A549 (cell line): ENCODE results near the gene GNAI2. TPM values are rescaled to one million over a fixed set of nuclear protein-coding genes. Genes with fewer than 3 reads are reported as not detected.

Experiments used
- ATAC-seq, 2 experiments: fragments of 200-7000 bp in 1 of 2; fragments of >200 bp in 1 of 2; cut with Nextera tagmentation in 1 of 2; cut with Tn5 transposase in 1 of 2; 3 replicates each; pipeline versions ENCODE4 v1.8.0 to v1.9.1; 2018 to 2020; ENCODE audit warnings: mild to moderate bottlenecking in 1 of 2, moderate library complexity in 1 of 2
- CTCF ChIA-PET: fragments of 300-600 bp; sonication (Branson Sonifier 250); formaldehyde crosslinking; extraction: SDS; loops from one replicate; lab custom pipeline; 2021; ENCODE audit warnings: antibody characterized with exemption, inconsistent platforms; lab: Yijun Ruan, JAX
- POLR2A ChIA-PET: fragments of 350-600 bp; formaldehyde crosslinking; extraction: SDS; loops from one replicate; lab custom pipeline; 2021; ENCODE audit warnings: antibody characterized with exemption, inconsistent platforms; lab: Yijun Ruan, JAX
- DNase-seq, 2 experiments: peaks; one replicate each; pipeline versions ENCODE4 v3.0.0 to v3.0.0-alpha.2; 2011 to 2016; ENCODE audit warnings: low read depth in 1 of 2, low spot score in 1 of 2
- FAIRE-seq: peaks from 2 replicates; lab custom pipeline; 2011; peaks lifted over from hg19 to GRCh38; lab: Jason Lieb, UNC
- H3K27ac ChIP-seq, 2 experiments: fragments of >200 bp; sonication (Bioruptor Twin); formaldehyde crosslinking; 3 replicates each; pipeline ENCODE4 v1.5.1; 2016 to 2017
- H3K4me1 ChIP-seq: fragments of >200 bp; sonication (Bioruptor Twin); formaldehyde crosslinking; 3 replicates; pipeline ENCODE4 v1.6.1; 2016
- H3K4me2 ChIP-seq: fragments of >200 bp; sonication (Bioruptor Twin); formaldehyde crosslinking; 3 replicates; pipeline ENCODE4 v1.6.1; 2016
- H3K4me3 ChIP-seq: fragments of >200 bp; sonication (Bioruptor Twin); formaldehyde crosslinking; 3 replicates; pipeline ENCODE4 v1.5.1; 2016
- H3K9me3 ChIP-seq: fragments of >200 bp; sonication (Bioruptor Twin); formaldehyde crosslinking; 3 replicates; pipeline ENCODE4 v1.6.1; 2016
- ATOH8 ChIP-seq: fragments of 250-450 bp; sonication (Bioruptor Pico); IDR thresholded peaks from 2 replicates; pipeline ENCODE4 v1.5.0; 2020; ENCODE audit warnings: low read depth, mild to moderate bottlenecking, moderate library complexity
- BCL3 ChIP-seq: fragments of >200 bp; sonication (Bioruptor Twin); formaldehyde crosslinking; IDR thresholded peaks from 3 replicates; pipeline ENCODE4 v1.6.1; 2016
- CBX2 ChIP-seq: fragments of 200-600 bp; sonication (generic); IDR thresholded peaks from 2 replicates; pipeline ENCODE4 v1.6.1; 2016; ENCODE audit warnings: low read depth, mild to moderate bottlenecking, borderline replicate concordance
- CTCF ChIP-seq: fragments of >200 bp; sonication (Bioruptor Twin); formaldehyde crosslinking; IDR thresholded peaks from 3 replicates; pipeline ENCODE4 v1.5.1; 2016
- E2F6 ChIP-seq: IDR thresholded peaks from 2 replicates; pipeline ENCODE4 v1.6.1; 2012; ENCODE audit warnings: low read depth, borderline replicate concordance
- FOSL2 ChIP-seq, 2 experiments: fragments of 450-650 bp in 1 of 2; fragments of >200 bp in 1 of 2; sonication (Bioruptor Twin) in 1 of 2; formaldehyde crosslinking; IDR thresholded peaks; 2 replicates each; pipeline versions ENCODE4 v1.5.0 to v1.6.1; 2016 to 2020; ENCODE audit warnings: mild to moderate bottlenecking in 1 of 2, moderate library complexity in 1 of 2
- HMGXB4 ChIP-seq: fragments of 250-450 bp; sonication (Bioruptor Pico); IDR thresholded peaks from 2 replicates; pipeline ENCODE4 v1.5.0; 2021; ENCODE audit warnings: mild to moderate bottlenecking, moderate library complexity, borderline replicate concordance
- JUN ChIP-seq, 2 experiments: fragments of >200 bp; sonication (Bioruptor Twin); formaldehyde crosslinking; IDR thresholded peaks; 2 replicates in 1 of 2; 3 replicates in 1 of 2; pipeline ENCODE4 v1.6.1; 2016 to 2017
- KDM5A ChIP-seq: fragments of 200-600 bp; sonication (generic); IDR thresholded peaks from 2 replicates; pipeline ENCODE4 v1.6.1; 2016; ENCODE audit warnings: antibody characterized with exemption, mild to moderate bottlenecking
- MAX ChIP-seq: IDR thresholded peaks from 2 replicates; pipeline ENCODE4 v1.6.1; 2012
- RAD21 ChIP-seq, 2 experiments: fragments of >200 bp in 1 of 2; sonication (Bioruptor Twin) in 1 of 2; formaldehyde crosslinking in 1 of 2; IDR thresholded peaks in 1 of 2; conservative IDR thresholded peaks in 1 of 2; 2 replicates in 1 of 2; 3 replicates in 1 of 2; pipeline ENCODE4 v1.6.1; 2012 to 2018; ENCODE audit warnings: inconsistent platforms in 1 of 2
- SMC3 ChIP-seq: fragments of >200 bp; sonication (Bioruptor Twin); formaldehyde crosslinking; IDR thresholded peaks from 3 replicates; pipeline ENCODE4 v1.6.1; 2018; ENCODE audit warnings: inconsistent platforms
- TFCP2L1 ChIP-seq: fragments of 250-450 bp; sonication (Bioruptor Pico); IDR thresholded peaks from 2 replicates; pipeline ENCODE4 v1.5.0; 2021; ENCODE audit warnings: mild to moderate bottlenecking
- ZNF302 ChIP-seq: fragments of 250-450 bp; sonication (Bioruptor Pico); IDR thresholded peaks from 2 replicates; pipeline ENCODE4 v1.9.0; 2021; ENCODE audit warnings: inconsistent platforms, mild to moderate bottlenecking, moderate library complexity
- ZSCAN20 ChIP-seq: fragments of 250-450 bp; sonication (Bioruptor Pico); IDR thresholded peaks from 2 replicates; pipeline ENCODE4 v1.8.0; 2022; ENCODE audit warnings: mild to moderate bottlenecking, moderate library complexity
- WGBS: methylation state at CpG from one replicate; pipeline ENCODE4 v1.1.6; 2017; ENCODE audit errors: missing lambda C conversion rate; 5-methylcytosine and 5-hydroxymethylcytosine counted together
- polyA plus RNA-seq, 4 experiments: library from polyadenylated mRNA; depleted of rRNA in 3 of 4; stranded (reverse); fragments of >200 nt; fragmentation: RNase III in 1 of 4; extraction: RNeasy Plus Mini Kit Qiagen cat#74134 plus additional on column Dnase treatment in 1 of 4; gene quantifications; 2 replicates in 3 of 4; 3 replicates in 1 of 4; pipeline ENCODE4 v1.2.3, GENCODE V29; 2011 to 2017

The GNAI2 gene
- polyA plus RNA-seq, 2 of the 4 experiments (the other 2 are of a cell fraction) = 47.4 to 67.8 TPM

- Histone ChIP-seq H3K27ac (no peak overlapping the region), H3K9me3 (no peaks in the 10 kb centered on the region), H3K4me3 (no peak overlapping the region), H3K4me1 (peaks cover 8% of the 10 kb centered on the region; the same call in 1 of the 3 replicates), H3K4me2 (no peak overlapping the region)
- CTCF ChIA-PET = interaction anchor here (1.3 to 25.9 kb wide), 12 partner anchors 14 to 102 kb away, joined by 3 to 550 read pairs (median 54); partner anchors contain the start of genes GNAI2, GNAT1, IFRD2 and LSMEM2
- POLR2A ChIA-PET = no interaction called here
- ATAC-seq (no peak), DNase-seq (no peak), FAIRE-seq (no peak)
- 30% methylated on average over 5 of the region's 5 CpGs for WGBS
- no peak for TF ChIP-seq ZSCAN20 (CRISPR knock-in tag)
- no peak for TF ChIP-seq FOSL2 (IDR thresholded peaks at IDR 0.05)
- TF ChIP-seq FOSL2 (CRISPR knock-in tag; IDR thresholded peaks at IDR 0.05) = no peak
Observed at GRCh38 chr3:50224639-50225038, 11.4 kb upstream of the GNAI2 start.

- WGBS = 2% methylated on average over 31 of the region's 40 CpGs
- FAIRE-seq (no peak), DNase-seq (peak; percentile 49 to 63), ATAC-seq (peak; percentile 68 to 78)
- ChIA-PET POLR2A (interaction anchor here (0.7 to 2.4 kb wide), 3 partner anchors 9 to 103 kb away, joined by 3 to 11 read pairs (median 7); partner anchors contain the start of gene GNAI2), CTCF (interaction anchor here (0.6 to 25.9 kb wide), 31 partner anchors 10 to 418 kb away, joined by 3 to 550 read pairs (median 8); partner anchors contain the start of genes GNAI2, GNAT1, HYAL2 and LSMEM2)
- Histone ChIP-seq H3K4me2 (peak overlapping the region; percentile 86), H3K27ac (peak overlapping the region; percentile 82 to 97), H3K9me3 (no peaks in the 10 kb centered on the region), H3K4me1 (peaks cover 8% of the 10 kb centered on the region; the same call in 1 of the 3 replicates), H3K4me3 (peak overlapping the region; percentile 59)
- TF ChIP-seq E2F6 (0 out of 2 replicates have a peak, but pooled peaks have one; percentile 48), MAX (peak; percentile 73), ZNF302 (CRISPR knock-in tag) (no peak), BCL3 (0 out of 3 replicates have a peak, but pooled peaks have one; percentile 2)
Observed at GRCh38 chr3:50226888-50227389, 9.1 kb upstream of the GNAI2 start.

- Histone ChIP-seq H3K4me1 (peaks cover 8% of the 10 kb centered on the region; the same call in 1 of the 3 replicates), H3K4me2 (peak overlapping the region; percentile 86), H3K4me3 (peak overlapping the region; percentile 59), H3K9me3 (no peaks in the 10 kb centered on the region), H3K27ac (peak overlapping the region; percentile 82 to 97)
- ChIA-PET CTCF (interaction anchor here (0.6 to 25.9 kb wide), 23 partner anchors 11 to 197 kb away, joined by 3 to 550 read pairs (median 13); partner anchors contain the start of genes GNAI2, GNAT1, HYAL2 and LSMEM2), POLR2A (interaction anchor here (1.3 to 2.4 kb wide), 2 partner anchors 8 to 19 kb away, joined by 7 to 11 read pairs; partner anchors contain the start of gene GNAI2)
- ATAC-seq = peak; percentile 88 to 89
- WGBS = 3% methylated on average over 13 of the region's 51 CpGs
- no peak for FAIRE-seq
- DNase-seq = peak; percentile 87 to 91
- TF ChIP-seq HMGXB4 (CRISPR knock-in tag) (no peak), BCL3 (0 out of 3 replicates have a peak, but pooled peaks have one; percentile 32), CTCF (peak; percentile 91), RAD21 (conservative IDR thresholded peaks at IDR 0.05 in 1 of 2, IDR thresholded peaks at IDR 0.05 in 1 of 2) (peak; percentile 68 to 94), KDM5A (peak; percentile 54; the same call in 1 of the 2 replicates), E2F6 (0 out of 2 replicates have a peak, but pooled peaks have one; percentile 32), JUN (IDR thresholded peaks at IDR 0.05) (peak; percentile 45 to 90; a peak in 4 of 5 replicates), MAX (peak; percentile 18; the same call in 1 of the 2 replicates), TFCP2L1 (CRISPR knock-in tag) (no peak), ATOH8 (CRISPR knock-in tag) (no peak), SMC3 (peak; percentile 97), CBX2 (no peak)
Observed at GRCh38 chr3:50227390-50228183, 8.4 kb upstream of the GNAI2 start.
